GM23248 (cell line): Measurements from ENCODE around the gene ENTPD8. TPM values are rescaled to one million over a fixed set of nuclear protein-coding genes. Genes with fewer than 3 reads are reported as not detected.

Experiments used
- DNase-seq: peaks from one replicate; pipeline ENCODE4 v3.0.0-alpha.2; 2015
- H2AFZ ChIP-seq: fragments of 200-600 bp; sonication (generic); 2 replicates; pipeline ENCODE4 v1.6.1; 2016; ENCODE audit warnings: antibody characterized with exemption
- H3F3A ChIP-seq: fragments of 200-600 bp; sonication (generic); 2 replicates; pipeline ENCODE4 v1.6.1; 2016; ENCODE audit warnings: mild to moderate bottlenecking, antibody characterized with exemption, mixed run types; ENCODE audit not compliant: insufficient read depth
- H3K27ac ChIP-seq: fragments of 200-600 bp; sonication (generic); 2 replicates; pipeline ENCODE4 v1.5.1; 2016; ENCODE audit warnings: mild to moderate bottlenecking
- H3K27me3 ChIP-seq: fragments of 200-600 bp; sonication (generic); replicated peaks from 2 replicates; pipeline ENCODE4 v1.6.1; 2016; ENCODE audit warnings: mild to moderate bottlenecking; ENCODE audit not compliant: insufficient read depth
- H3K36me3 ChIP-seq: fragments of 200-600 bp; sonication (generic); 2 replicates; pipeline ENCODE4 v1.6.1; 2016; ENCODE audit warnings: low read depth, mild to moderate bottlenecking
- H3K4me1 ChIP-seq: fragments of 200-600 bp; sonication (generic); 2 replicates; pipeline ENCODE4 v1.6.1; 2016; ENCODE audit warnings: mild to moderate bottlenecking; ENCODE audit not compliant: insufficient read depth
- H3K4me2 ChIP-seq: fragments of 200-600 bp; sonication (generic); one replicate; pipeline ENCODE4 v1.6.1; 2016; ENCODE audit warnings: mild to moderate bottlenecking; ENCODE audit not compliant: unreplicated experiment
- H3K4me3 ChIP-seq: fragments of 200-600 bp; sonication (generic); 2 replicates; pipeline ENCODE4 v1.5.1; 2016; ENCODE audit warnings: mild to moderate bottlenecking
- H3K79me2 ChIP-seq: fragments of 200-600 bp; sonication (generic); 2 replicates; pipeline ENCODE4 v1.6.1; 2016; ENCODE audit warnings: mild to moderate bottlenecking; ENCODE audit not compliant: insufficient read depth
- H3K9ac ChIP-seq: fragments of 200-600 bp; sonication (generic); 2 replicates; pipeline ENCODE4 v1.6.1; 2016; ENCODE audit warnings: mild to moderate bottlenecking
- H3K9me2 ChIP-seq: fragments of 200-600 bp; sonication (generic); 2 replicates; pipeline ENCODE4 v1.6.1; 2016; ENCODE audit warnings: mixed run types, mild to moderate bottlenecking, moderate library complexity; ENCODE audit not compliant: insufficient read depth
- H3K9me3 ChIP-seq: fragments of 200-600 bp; sonication (generic); one replicate; pipeline ENCODE4 v1.6.1; 2017; ENCODE audit warnings: low read depth
- H4K20me1 ChIP-seq: fragments of 200-600 bp; sonication (generic); 2 replicates; pipeline ENCODE4 v1.6.0; 2016; ENCODE audit not compliant: insufficient read depth
- EZH2 ChIP-seq: fragments of 200-600 bp; sonication (generic); IDR thresholded peaks from 2 replicates; pipeline ENCODE4 v1.6.1; 2018; ENCODE audit warnings: antibody characterized with exemption, mild to moderate bottlenecking; ENCODE audit not compliant: insufficient read depth, poor library complexity, severe bottlenecking
- EZH2phosphoT487 ChIP-seq: fragments of 200-600 bp; sonication (generic); IDR thresholded peaks from 2 replicates; pipeline ENCODE4 v1.6.1; 2018; ENCODE audit warnings: antibody characterized with exemption, moderate library complexity, mild to moderate bottlenecking, low read depth; ENCODE audit not compliant: insufficient read depth
- WGBS, 2 experiments: methylation state at CpG; one replicate each; pipeline ENCODE4 v1.1.6; 2015 to 2017; ENCODE audit warnings: low lambda C conversion rate in 2 of 2, low coverage in 1 of 2; ENCODE audit errors: missing lambda C conversion rate in 2 of 2; 5-methylcytosine and 5-hydroxymethylcytosine counted together
- in situ Hi-C: fragments of 300-500 bp; cut with MboI; formaldehyde crosslinking; loops from 2 replicates; pipeline ENCODE4 v1.15.0; 2020
- polyA plus RNA-seq: library from polyadenylated mRNA; unstranded; fragments of >200 nt; fragmentation: Nextera tagmentation; extraction: Ambion mirVana; gene quantifications from 2 replicates; pipeline ENCODE4 v1.2.1, GENCODE V29; 2016
- total RNA-seq: library from RNA; depleted of rRNA; stranded (reverse); fragments of >200 nt; shearing (Covaris generic); gene quantifications from 2 replicates; pipeline ENCODE4 v1.2.3, GENCODE V29; 2014

The ENTPD8 gene
- total and polyA plus RNA-seq, 2 experiments from 2014 or later, result not detected

DNA sequence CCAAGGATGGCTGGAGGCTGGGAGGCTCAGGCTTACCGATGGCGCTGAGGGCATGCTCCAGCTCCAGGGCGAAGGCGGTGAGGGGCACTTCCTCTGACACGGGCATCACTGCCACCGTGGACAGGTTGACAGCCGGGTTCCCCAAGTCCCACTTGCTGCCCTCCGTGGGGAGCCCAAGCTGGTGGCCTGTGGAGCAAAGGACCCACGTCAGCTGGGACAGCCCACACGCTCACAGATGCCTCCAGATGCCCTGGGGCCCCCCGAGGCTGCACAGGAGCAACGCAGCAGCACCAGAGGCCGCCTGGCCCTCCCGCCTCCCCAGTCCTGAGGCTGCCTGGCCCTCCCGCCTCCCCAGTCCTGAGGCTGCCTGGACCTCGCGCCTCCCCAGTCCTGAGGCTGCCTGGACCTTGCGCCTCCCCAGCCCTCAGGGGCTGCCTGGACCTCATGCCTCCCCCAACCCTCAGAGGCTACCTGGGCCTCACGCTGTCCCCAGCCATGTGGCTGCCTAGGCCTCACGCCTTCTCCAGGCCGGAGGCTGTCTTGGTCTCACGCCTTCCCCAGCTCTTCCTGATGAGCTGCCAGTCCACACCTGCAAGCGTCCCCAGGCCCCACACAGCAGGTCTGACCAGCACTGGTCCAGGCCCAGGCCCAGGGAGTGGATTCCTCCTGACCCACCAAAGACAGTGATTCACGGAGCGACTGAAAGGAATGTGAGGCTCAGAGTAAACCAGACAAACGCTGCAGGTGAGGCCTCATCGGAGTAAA lies 43.6 kb upstream of the ENTPD8 start:
- TF ChIP-seq EZH2phosphoT487 (no peak), EZH2 (no peak)

DNA sequence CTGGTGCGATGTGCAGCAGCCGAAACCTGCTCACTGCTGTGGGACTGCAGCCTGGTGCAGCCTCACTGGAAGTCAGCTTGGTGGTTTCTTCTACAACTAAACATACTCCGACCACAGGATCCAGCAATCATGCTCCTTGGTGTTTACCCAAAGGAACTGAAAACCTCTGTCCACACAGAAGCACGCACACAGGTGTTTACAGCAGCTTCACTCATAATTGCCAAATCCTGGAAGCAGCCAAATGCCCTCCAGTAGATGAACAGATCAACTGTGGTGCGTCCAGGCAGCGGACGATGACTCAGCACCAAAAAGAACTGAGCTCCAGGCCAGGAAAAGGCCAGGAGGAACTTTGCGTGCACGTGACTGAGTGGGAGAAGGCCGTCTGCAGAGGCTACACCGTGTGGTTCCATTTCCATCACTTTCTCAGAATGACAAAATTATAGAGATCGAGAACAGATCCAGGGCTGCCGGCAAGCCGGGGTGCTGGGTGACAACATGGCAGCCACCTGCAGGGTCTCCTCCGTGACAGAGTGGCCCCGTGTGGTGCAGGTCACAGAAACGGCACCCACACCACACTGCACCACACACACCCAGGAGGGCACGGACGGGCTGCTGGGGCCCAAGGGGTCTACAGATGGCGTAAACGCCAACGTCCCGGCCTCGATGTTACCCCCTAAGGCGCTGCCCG lies 41.1 kb upstream of the ENTPD8 start:
- Histone ChIP-seq H3F3A (no peaks in the 10 kb centered on the region), H3K4me1 (no peaks in the 10 kb centered on the region), H3K79me2 (no peaks in the 10 kb centered on the region), H3K27me3 (no peaks in the 10 kb centered on the region), H3K36me3 (no peaks in the 10 kb centered on the region), H3K4me2 (no peak overlapping the region), H3K9ac (no peak overlapping the region), H3K27ac (no peak overlapping the region), H3K4me3 (no peak overlapping the region), H3K9me2 (no peaks in the 10 kb centered on the region), H3K9me3 (no peaks in the 10 kb centered on the region), H2AFZ (no peak overlapping the region), H4K20me1 (no peaks in the 10 kb centered on the region)
- WGBS, 2 experiments, result 77 to 80% methylated on average over 26 of the region's 26 CpGs
- peak; percentile 74 for DNase-seq
- TF ChIP-seq EZH2 (no peak), EZH2phosphoT487 (no peak)
- in situ Hi-C loops, result no loop called here

More for the DNA sequence above, 43.6 kb upstream of the ENTPD8 start:
- Histone ChIP-seq H3K9me2 (no peaks in the 10 kb centered on the region), H4K20me1 (no peaks in the 10 kb centered on the region), H3K36me3 (no peaks in the 10 kb centered on the region), H3K9ac (no peak overlapping the region), H3K79me2 (no peaks in the 10 kb centered on the region), H3K9me3 (no peaks in the 10 kb centered on the region), H3K27ac (no peak overlapping the region), H3K4me1 (no peaks in the 10 kb centered on the region), H3K4me3 (no peak overlapping the region), H3K27me3 (no peaks in the 10 kb centered on the region), H2AFZ (no peak overlapping the region), H3F3A (no peaks in the 10 kb centered on the region), H3K4me2 (no peak overlapping the region)
- in situ Hi-C loops, result no loop called here
- no peak for DNase-seq
- 82 to 84% methylated on average over 19 to 26 of the region's 27 CpGs for whole genome bisulfite sequencing, 2 experiments

DNA sequence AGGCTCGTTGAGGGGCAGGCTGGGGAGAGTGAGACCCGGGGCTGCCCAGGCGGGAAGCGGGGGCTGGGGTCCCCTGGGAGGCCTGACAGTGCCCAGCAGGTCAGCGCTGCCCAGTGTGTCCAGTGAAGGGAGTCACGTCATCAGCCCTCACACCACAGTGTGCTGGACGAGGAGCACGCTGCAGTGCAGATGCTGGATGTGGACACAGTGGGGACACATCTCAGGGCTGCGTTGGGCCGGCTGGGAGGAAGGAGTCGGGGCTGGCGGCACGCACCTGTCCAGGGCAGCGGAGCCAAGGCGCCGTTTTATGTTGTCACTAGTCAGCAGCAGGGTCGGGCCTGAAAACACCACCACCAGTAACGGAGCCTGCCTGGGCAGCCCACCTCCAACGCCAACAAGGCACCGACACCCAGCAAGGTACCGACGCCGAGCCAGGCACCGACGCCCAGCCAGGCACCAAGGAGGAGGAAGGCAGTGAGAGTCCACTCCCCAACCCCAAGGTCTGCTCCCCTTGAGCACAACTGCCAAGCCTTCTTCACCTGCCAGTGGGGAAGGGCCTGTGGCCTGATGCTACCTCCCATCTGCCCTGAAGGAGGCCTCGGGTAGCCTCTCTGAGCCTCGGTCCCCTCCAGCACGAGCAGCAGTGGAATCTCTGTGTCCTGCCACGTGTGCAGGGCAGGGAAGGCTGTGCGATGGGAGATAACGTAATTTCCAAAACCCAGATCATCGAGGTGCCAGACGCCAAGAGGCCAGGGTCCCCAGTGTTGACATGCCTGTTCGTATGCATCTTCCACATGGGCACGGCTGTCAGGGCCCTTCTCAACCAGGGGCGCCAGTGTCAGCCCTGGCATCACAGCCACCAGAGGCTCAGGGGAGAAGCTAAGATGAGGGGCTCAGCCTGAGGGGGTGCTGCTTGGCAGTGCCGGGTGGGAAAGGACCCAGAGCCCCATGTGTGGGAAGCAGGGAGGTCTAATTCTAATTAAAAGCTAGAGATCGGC lies 39.8 kb upstream of the ENTPD8 start:
- in situ Hi-C loops, result no loop called here
- Histone ChIP-seq H3K9me2 (no peaks in the 10 kb centered on the region), H3K79me2 (no peaks in the 10 kb centered on the region), H3K9me3 (no peaks in the 10 kb centered on the region), H3K4me2 (no peak overlapping the region), H4K20me1 (no peaks in the 10 kb centered on the region), H3K27ac (no peak overlapping the region), H3F3A (no peaks in the 10 kb centered on the region), H3K4me3 (no peak overlapping the region), H3K9ac (no peak overlapping the region), H3K36me3 (no peaks in the 10 kb centered on the region), H3K27me3 (no peaks in the 10 kb centered on the region), H2AFZ (no peak overlapping the region), H3K4me1 (no peaks in the 10 kb centered on the region)
- TF ChIP-seq EZH2phosphoT487 (no peak), EZH2 (no peak)
- DNase-seq, result no peak
- 83 to 86% methylated on average over 38 of the region's 38 CpGs for WGBS, 2 experiments
